GM12873 (cell line): ENCODE results near the gene CRYL1.

Experiments
- CTCF ChIP-seq: IDR thresholded peaks from 2 replicates; pipeline ENCODE4 v1.5.1; 2012; ENCODE audit warnings: low read depth, mild to moderate bottlenecking, moderate library complexity, low read length, control low read depth; ENCODE audit not compliant: insufficient read depth; ENCODE audit errors: missing control alignments

The CRYL1 gene

DNA sequence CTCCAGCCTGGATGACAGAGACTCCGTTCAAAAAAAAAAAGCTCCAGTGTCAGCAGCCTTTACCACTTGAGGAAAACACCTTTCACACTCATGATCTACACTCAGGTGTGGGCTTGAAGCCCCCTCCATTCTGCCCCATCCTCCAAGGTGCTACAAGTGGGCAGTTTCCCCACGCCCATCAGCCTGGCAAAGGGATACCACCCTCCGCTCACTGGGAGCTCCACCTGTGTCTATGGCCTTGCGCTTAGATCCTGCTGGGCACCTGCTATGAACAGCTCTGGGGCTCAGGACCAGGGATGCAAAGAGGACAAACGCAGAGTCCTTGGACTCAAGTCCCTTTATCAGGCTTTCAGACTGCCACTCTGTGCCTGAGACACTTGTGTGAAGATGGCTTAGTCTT is 127.8 kb downstream of the CRYL1 start:
- TF ChIP-seq CTCF = no peak

GRCh38 chr13:20395061-20395916 is 130.4 kb downstream of the CRYL1 start:
- no peak for TF ChIP-seq CTCF

DNA sequence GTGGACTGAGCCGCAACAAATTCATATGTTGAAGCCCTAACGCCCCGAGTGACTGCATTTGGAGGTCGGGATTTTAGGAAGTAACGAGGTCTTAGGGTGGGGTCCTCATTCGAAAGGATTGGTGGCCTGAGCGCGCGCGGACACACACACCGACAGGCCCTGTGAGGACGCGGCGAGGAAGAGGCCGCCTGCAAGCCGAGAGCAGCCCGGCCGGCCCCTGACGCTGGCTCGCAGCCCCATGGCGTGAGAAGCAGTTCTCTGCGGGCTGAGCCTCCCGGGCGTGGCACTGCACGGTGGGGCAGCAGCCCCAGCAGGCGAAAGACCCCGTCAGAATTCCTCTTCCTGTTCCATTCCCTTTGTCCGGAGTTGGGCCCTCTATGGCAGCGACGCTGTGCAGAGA is 131.2 kb downstream of the CRYL1 start:
- TF ChIP-seq CTCF = no peak

DNA sequence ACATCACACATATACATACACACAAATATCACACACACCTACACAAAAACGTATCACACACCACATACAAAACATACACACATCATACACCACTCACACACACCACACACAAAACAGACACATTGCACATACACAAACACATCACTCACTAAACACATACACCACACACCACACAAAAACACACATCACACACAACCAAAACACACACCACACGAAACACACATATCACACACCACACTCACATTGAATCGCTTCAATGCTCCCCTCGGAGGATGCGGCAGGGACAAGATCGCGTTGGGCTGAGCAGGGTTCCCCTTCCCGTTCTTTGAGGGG is 131.5 kb downstream of the CRYL1 start:
- TF ChIP-seq CTCF = no peak

DNA sequence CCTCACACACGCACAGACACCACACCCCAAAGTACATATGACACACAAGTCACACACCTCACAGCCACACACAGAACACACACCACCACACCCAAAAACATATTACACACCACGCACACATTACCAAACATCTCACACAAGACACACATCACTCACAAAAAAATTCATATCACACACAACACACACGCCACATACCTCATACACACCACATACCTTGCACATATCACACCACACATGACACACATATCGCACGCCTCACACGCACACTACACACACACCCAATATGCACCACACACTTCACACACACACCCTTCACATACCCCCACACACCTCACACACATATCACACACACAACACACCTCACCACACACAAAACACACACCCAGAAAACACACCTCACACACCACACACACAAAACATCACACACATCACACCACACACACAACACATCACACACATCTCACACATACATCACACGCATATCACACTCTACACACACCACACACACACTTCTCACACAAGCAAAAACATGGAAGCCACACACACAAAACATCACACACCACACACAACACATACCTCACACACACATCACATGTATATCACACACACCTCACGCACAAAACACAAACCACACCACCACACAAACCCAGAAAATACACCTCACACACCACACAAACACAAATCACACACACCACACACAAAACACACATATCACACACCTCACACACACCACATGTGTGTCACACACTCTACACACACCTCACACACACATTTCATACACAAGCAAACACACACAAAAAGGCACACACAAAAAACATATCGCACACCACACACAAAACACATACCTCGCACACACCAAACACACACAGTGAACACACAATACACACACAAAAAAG is 132.1 kb downstream of the CRYL1 start:
- no peak for TF ChIP-seq CTCF

DNA sequence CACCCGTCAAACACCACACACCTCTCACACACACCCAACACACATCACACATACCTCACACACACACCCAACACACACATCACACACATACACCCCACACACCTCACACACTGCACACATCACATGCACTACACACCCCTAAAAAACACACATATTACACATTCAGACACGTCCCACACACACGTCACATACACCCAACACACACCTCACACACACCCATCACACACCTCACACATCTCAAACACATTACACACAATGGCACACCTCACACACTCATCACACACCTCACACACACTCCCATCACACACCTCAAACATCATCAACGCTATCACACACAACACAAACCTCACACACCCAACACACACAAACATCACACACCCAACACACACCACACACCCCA is 133.1 kb downstream of the CRYL1 start:
- TF ChIP-seq CTCF = no peak
